ENCODE results near the gene ZNF71.
"Not testable (repeated sequence)": the region's sequence is repeated elsewhere in the genome, so short reads cannot be mapped to it uniquely, and the experiment has no call there.

The ZNF71 gene

DNA sequence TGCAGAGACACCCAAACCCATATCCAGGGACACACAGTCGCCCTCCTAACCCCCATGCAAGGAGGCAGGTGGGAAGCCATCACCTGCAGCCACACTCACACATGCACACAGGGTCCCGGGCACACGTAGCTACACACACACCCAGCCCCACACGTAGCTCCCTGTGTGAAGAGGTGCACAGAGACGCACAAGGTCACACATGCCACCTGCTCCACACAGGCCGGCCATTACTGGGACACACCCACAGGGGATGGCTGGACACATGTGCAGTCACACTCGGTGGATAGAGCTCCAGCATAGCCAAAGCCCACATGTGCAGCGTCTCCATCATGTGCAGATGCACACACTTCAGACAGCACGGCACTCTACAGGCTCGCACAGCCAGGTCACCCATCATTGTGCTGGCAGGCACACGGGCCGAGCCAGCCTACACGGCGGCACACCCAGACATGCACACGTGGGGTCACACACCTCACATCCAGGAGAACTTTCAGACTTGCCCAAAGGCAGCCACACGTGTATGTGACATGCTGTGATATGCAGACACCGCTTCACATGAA is 75.4 kb downstream of the ZNF71 start:
- Histone ChIP-seq H3K4me2 (ENCODE audit: low read length) (peak overlapping the region; percentile 72), H3K27ac (no peak overlapping the region), H2AFZ (peak overlapping the region; percentile 88), H3K9me3 (ENCODE audit: control insufficient read depth, low read length) (no peaks in the 10 kb centered on the region), H3K27me3 (ENCODE audit: control insufficient read depth, insufficient read depth, low read length) (no peaks in the 10 kb centered on the region), H3K36me3 (ENCODE audit: control insufficient read depth, insufficient read depth, low read length) (no peaks in the 10 kb centered on the region), H3K9ac (no peak overlapping the region), H3K4me1 (peaks cover 8% of the 10 kb centered on the region), H3K79me2 (no peaks in the 10 kb centered on the region), H3K4me3 (ENCODE audit: low read depth, low read length) (peak overlapping the region; percentile 71)
- TF ChIP-seq, protein P1, sequence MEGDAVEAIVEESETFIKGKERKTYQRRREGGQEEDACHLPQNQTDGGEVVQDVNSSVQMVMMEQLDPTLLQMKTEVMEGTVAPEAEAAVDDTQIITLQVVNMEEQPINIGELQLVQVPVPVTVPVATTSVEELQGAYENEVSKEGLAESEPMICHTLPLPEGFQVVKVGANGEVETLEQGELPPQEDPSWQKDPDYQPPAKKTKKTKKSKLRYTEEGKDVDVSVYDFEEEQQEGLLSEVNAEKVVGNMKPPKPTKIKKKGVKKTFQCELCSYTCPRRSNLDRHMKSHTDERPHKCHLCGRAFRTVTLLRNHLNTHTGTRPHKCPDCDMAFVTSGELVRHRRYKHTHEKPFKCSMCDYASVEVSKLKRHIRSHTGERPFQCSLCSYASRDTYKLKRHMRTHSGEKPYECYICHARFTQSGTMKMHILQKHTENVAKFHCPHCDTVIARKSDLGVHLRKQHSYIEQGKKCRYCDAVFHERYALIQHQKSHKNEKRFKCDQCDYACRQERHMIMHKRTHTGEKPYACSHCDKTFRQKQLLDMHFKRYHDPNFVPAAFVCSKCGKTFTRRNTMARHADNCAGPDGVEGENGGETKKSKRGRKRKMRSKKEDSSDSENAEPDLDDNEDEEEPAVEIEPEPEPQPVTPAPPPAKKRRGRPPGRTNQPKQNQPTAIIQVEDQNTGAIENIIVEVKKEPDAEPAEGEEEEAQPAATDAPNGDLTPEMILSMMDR (IDR thresholded peaks at IDR 0.05), result no peak

DNA sequence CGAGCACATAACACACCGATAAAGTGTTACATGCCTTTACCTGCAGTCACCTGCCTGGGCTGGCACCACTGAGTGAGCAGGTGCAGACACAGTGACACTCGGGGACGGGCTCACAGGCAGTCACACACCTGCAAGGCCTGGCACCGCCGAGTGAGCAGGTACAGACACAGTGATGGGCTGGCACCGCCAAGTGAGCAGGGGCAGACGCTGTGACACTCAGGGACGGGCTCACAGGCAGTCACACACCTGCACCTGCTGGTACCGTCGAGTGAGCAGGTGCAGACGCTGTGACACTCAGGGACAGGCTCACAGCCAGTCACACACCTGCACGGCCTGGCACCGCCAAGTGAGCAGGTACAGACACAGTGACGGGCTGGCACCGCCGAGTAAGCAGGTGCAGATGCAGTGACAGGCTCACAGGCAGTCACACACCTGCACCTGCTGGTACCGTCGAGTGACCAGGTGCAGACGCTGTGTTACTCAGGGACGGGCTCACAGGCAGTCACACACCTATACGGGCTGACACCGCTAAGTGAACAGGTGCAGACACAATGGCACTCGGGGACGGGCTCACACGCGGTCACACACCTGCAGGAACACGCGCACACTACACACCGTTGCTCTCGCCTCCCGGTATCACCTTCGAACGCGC is 76.0 kb downstream of the ZNF71 start:
- H3K9ac ChIP-seq, result no peak overlapping the region

DNA sequence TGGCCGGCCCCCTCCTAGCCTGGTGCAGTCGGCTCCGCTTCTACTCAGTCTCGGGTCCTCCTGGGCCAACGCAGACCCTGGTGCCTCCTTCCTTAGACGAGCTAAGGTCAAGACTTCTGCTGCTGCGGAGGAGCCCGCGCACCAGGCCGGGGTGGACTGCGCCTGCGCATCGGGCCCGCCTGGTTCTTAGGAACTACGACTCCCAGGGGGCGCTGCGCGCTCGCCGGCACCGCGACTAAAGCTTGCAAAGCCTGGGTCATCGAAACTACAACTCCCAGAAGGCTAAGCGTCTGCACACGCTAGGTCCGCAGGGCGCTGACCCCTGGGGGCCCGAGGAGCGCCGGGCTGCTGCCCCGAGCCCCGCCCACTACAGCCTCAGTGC is 76.5 kb downstream of the ZNF71 start, which contains the start of gene ZNF835:
TSS of gene ZNF835 (minus strand) at position 145 of the 382 bp plus-strand sequence. CDS start 6,559 bp downstream, outside the sequence.
- Histone ChIP-seq H3K9ac (no peak within 1 kb of the TSS), H3K27ac (peak within 1 kb of the TSS; percentile 20), H3K36me3 (ENCODE audit: control insufficient read depth, insufficient read depth, low read length) (no peaks in the 10 kb centered on the region), H2AFZ (peak within 1 kb of the TSS; percentile 88), H3K79me2 (no peaks in the 10 kb centered on the region), H3K4me3 (ENCODE audit: low read depth, low read length) (peak within 1 kb of the TSS; percentile 71), H3K27me3 (ENCODE audit: control insufficient read depth, insufficient read depth, low read length) (no peaks in the 10 kb centered on the region), H3K9me3 (ENCODE audit: control insufficient read depth, low read length) (no peaks in the 10 kb centered on the region), H3K4me1 (peaks cover 8% of the 10 kb centered on the region), H3K4me2 (ENCODE audit: low read length) (peak within 1 kb of the TSS; percentile 72)
- TF ChIP-seq, protein P1 (IDR thresholded peaks at IDR 0.05), result peak; percentile 52

More for the DNA sequence above, 76.0 kb downstream of the ZNF71 start:
- peaks cover 8% of the 10 kb centered on the region for H3K4me1 ChIP-seq
- TF ChIP-seq, protein P1 (IDR thresholded peaks at IDR 0.05), result no peak
- peak overlapping the region; percentile 72 for H3K4me2 ChIP-seq (ENCODE audit: low read length)
- no peaks in the 10 kb centered on the region for H3K9me3 ChIP-seq (ENCODE audit: control insufficient read depth, low read length)
- peak overlapping the region; percentile 71 for H3K4me3 ChIP-seq (ENCODE audit: low read depth, low read length)
- H3K27me3 ChIP-seq (ENCODE audit: control insufficient read depth, insufficient read depth, low read length), result no peaks in the 10 kb centered on the region
- H3K36me3 ChIP-seq (ENCODE audit: control insufficient read depth, insufficient read depth, low read length), result no peaks in the 10 kb centered on the region
- peak overlapping the region; percentile 20 for H3K27ac ChIP-seq
- H3K79me2 ChIP-seq, result no peaks in the 10 kb centered on the region
- peak overlapping the region; percentile 88 for H2AFZ ChIP-seq

DNA sequence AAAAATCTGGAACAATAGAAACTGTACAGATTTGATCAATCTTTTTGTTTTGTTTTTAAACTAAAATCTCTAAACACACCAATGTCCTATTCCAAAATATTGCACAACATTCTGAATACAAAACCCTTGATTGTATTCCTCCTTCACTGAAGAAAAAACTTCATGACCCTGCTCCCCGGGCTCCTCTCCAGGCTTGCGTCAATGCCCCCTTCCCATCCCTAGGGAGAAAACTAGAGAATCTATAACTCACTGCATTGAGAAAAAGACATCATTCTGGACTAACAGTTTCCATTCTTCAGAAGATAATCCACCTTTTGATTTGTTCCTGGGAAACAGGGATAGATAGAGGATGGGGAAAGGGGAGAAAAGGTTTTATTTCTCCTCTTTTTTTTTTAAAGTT is 77.5 kb downstream of the ZNF71 start:
- H2AFZ ChIP-seq; H3K79me2 ChIP-seq; H3K36me3 ChIP-seq (ENCODE audit: control insufficient read depth, insufficient read depth, low read length); H3K27ac ChIP-seq; H3K4me3 ChIP-seq (ENCODE audit: low read depth, low read length); H3K4me1 ChIP-seq; H3K27me3 ChIP-seq (ENCODE audit: control insufficient read depth, insufficient read depth, low read length); H3K4me2 ChIP-seq (ENCODE audit: low read length); H3K9me3 ChIP-seq (ENCODE audit: control insufficient read depth, low read length); H3K9ac ChIP-seq: not testable (repeated sequence)
